Measurements from ENCODE around the gene SEMG1. TPM values are rescaled to one million over a fixed set of nuclear protein-coding genes. Genes with fewer than 3 reads are reported as not detected.

SEMG1 gene
- polyA plus RNA-seq, 1 donor (not counting 4 experiments of a cell fraction or from before 2014, with no cell fraction given): not detected

DNA sequence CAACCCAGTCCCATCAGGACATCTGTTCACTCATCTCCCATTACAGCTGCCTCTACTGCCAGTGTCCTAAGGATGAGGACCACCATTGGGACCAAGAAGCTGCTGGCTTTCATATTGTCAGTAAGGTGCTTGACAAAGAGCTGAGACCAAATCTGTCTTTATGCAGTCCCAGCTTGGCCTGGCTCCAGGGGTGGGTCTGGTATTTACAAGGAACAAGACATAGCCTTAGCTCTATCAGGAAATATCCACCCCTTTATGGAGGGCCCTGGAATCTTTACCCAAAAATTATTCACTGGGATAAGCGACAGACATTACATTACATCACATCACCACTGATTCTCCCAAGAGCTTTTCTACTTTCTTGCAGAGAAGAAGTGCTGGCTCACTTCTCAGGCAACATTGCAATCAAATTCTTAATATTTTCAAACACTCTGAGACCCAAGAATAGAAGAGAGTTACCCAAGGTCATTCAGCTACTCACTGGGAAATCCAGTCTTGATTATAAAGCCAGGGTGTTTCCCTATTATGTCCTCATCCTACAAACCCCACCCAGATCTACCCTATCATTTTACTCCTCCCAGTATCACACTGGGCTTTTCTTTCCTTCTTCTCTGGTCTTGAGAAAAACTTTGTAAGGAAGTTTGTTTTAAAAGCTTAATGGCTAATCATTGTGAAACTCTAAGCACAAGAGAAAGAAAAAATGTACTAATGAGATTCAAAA lies 43.6 kb upstream of the SEMG1 start:
- Histone ChIP-seq H2AFZ (ENCODE audit: control insufficient read depth, low read length) (no peak overlapping the region), H3K27me3 (ENCODE audit: control insufficient read depth, extremely low read depth, insufficient read depth, low read length) (peaks cover 5% of the 10 kb centered on the region), H3K36me3 (ENCODE audit: control insufficient read depth in 2 of 2, extremely low read depth in 1 of 2, insufficient read depth in 2 of 2, low read length in 2 of 2) (no peaks in the 10 kb centered on the region), H3K27ac (ENCODE audit: control insufficient read depth, insufficient read depth, low read length) (no peak overlapping the region), H3K9ac (ENCODE audit: control insufficient read depth, extremely low read depth, insufficient read depth, low read length) (no peak overlapping the region), H4K20me1 (ENCODE audit: control insufficient read depth, extremely low read depth, insufficient read depth, low read length) (no peaks in the 10 kb centered on the region), H3K9me3 (ENCODE audit: control insufficient read depth, low read depth, low read length) (no peaks in the 10 kb centered on the region), H3K4me1 (ENCODE audit: control insufficient read depth, extremely low read depth, insufficient read depth, low read length) (peaks cover 2% of the 10 kb centered on the region), H3K79me2 (ENCODE audit: control insufficient read depth, insufficient read depth, low read length) (no peaks in the 10 kb centered on the region), H3K4me2 (ENCODE audit: control insufficient read depth, extremely low read depth, insufficient read depth, low read depth, low read length) (no peak overlapping the region), H3K4me3 (ENCODE audit: control insufficient read depth in 2 of 3, extremely low read depth in 1 of 3, insufficient read depth in 2 of 3, low read depth in 1 of 3, low read length in 3 of 3) (no peak overlapping the region), H3K9me1 (ENCODE audit: control insufficient read depth, extremely low read depth, insufficient read depth, low read length) (no peaks in the 10 kb centered on the region)
- dilution Hi-C loops (cut with MboI; ENCODE audit: extremely low pct_ligation_motif_present, low sequenced_read_pairs): no loop called here
- FAIRE-seq: no peak
- no peak for DNase-seq (ENCODE audit: low read depth, low spot score)
- TF ChIP-seq, protein P1, sequence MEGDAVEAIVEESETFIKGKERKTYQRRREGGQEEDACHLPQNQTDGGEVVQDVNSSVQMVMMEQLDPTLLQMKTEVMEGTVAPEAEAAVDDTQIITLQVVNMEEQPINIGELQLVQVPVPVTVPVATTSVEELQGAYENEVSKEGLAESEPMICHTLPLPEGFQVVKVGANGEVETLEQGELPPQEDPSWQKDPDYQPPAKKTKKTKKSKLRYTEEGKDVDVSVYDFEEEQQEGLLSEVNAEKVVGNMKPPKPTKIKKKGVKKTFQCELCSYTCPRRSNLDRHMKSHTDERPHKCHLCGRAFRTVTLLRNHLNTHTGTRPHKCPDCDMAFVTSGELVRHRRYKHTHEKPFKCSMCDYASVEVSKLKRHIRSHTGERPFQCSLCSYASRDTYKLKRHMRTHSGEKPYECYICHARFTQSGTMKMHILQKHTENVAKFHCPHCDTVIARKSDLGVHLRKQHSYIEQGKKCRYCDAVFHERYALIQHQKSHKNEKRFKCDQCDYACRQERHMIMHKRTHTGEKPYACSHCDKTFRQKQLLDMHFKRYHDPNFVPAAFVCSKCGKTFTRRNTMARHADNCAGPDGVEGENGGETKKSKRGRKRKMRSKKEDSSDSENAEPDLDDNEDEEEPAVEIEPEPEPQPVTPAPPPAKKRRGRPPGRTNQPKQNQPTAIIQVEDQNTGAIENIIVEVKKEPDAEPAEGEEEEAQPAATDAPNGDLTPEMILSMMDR (optimal IDR thresholded peaks at IDR 0.05 in 1 of 3, IDR thresholded peaks at IDR 0.05 in 1 of 3, conservative IDR thresholded peaks at IDR 0.05 in 1 of 3; ENCODE audit: extremely low read depth in 1 of 3, insufficient read depth in 2 of 3, low read length in 3 of 3): no peak

DNA sequence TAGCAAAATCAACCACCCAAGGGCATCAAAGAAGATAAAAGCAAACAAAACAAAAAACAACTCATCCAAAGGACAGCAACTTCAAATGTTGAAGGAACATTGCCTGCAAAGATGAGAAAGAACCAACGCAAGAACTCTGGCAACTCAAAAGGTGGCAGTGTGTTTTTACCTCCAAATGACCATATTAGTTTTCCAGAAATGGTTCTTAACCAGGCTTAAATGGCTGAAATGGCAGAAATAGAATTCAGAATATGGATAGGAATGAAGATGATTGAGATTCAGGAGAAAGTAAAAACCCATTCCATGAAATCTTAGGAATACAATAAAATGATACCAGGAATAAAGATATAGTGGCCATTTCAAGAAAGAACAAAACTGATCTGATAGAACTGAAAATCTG lies 41.9 kb upstream of the SEMG1 start:
- Histone ChIP-seq H3K27me3 (ENCODE audit: control insufficient read depth, extremely low read depth, insufficient read depth, low read length) (peaks cover 5% of the 10 kb centered on the region), H3K36me3 (ENCODE audit: control insufficient read depth in 2 of 2, extremely low read depth in 1 of 2, insufficient read depth in 2 of 2, low read length in 2 of 2) (no peaks in the 10 kb centered on the region), H2AFZ (ENCODE audit: control insufficient read depth, low read length) (no peak overlapping the region), H3K27ac (ENCODE audit: control insufficient read depth, insufficient read depth, low read length) (no peak overlapping the region), H3K79me2 (ENCODE audit: control insufficient read depth, insufficient read depth, low read length) (no peaks in the 10 kb centered on the region), H4K20me1 (ENCODE audit: control insufficient read depth, extremely low read depth, insufficient read depth, low read length) (no peaks in the 10 kb centered on the region), H3K4me2 (ENCODE audit: control insufficient read depth, extremely low read depth, insufficient read depth, low read depth, low read length) (no peak overlapping the region), H3K9me1 (ENCODE audit: control insufficient read depth, extremely low read depth, insufficient read depth, low read length) (no peaks in the 10 kb centered on the region), H3K9ac (ENCODE audit: control insufficient read depth, extremely low read depth, insufficient read depth, low read length) (no peak overlapping the region), H3K9me3 (ENCODE audit: control insufficient read depth, low read depth, low read length) (no peaks in the 10 kb centered on the region), H3K4me3 (ENCODE audit: control insufficient read depth in 2 of 3, extremely low read depth in 1 of 3, insufficient read depth in 2 of 3, low read depth in 1 of 3, low read length in 3 of 3) (no peak overlapping the region), H3K4me1 (ENCODE audit: control insufficient read depth, extremely low read depth, insufficient read depth, low read length) (no peaks in the 10 kb centered on the region)
- DNase-seq (ENCODE audit: low read depth, low spot score) (no peak), FAIRE-seq (no peak)
- TF ChIP-seq, protein P1 (optimal IDR thresholded peaks at IDR 0.05 in 1 of 3, IDR thresholded peaks at IDR 0.05 in 1 of 3, conservative IDR thresholded peaks at IDR 0.05 in 1 of 3; ENCODE audit: extremely low read depth in 1 of 3, insufficient read depth in 2 of 3, low read length in 3 of 3): no peak
- TF ChIP-seq EZH2 (IDR thresholded peaks at IDR 0.05; ENCODE audit: low read length): no peak
- dilution Hi-C loops (cut with MboI; ENCODE audit: extremely low pct_ligation_motif_present, low sequenced_read_pairs): no loop called here
